Smooth muscle cell (in vitro differentiated cells): ENCODE data around the gene GRIN3B. TPM values are rescaled to one million over a fixed set of nuclear protein-coding genes. Genes with fewer than 3 reads are reported as not detected.

ENCODE experiments used
- DNase-seq: peaks from one replicate; lab custom pipeline; 2025; ENCODE audit not compliant: unreplicated experiment; lab: John Stamatoyannopoulos, UW
- H2AFZ ChIP-seq: fragments of 200-600 bp; sonication (generic); 2 replicates; pipeline ENCODE4 v1.6.0; 2016; ENCODE audit warnings: antibody characterized with exemption, low read depth, mild to moderate bottlenecking
- H3F3A ChIP-seq: fragments of 200-600 bp; sonication (generic); 2 replicates; pipeline ENCODE4 v1.6.0; 2017; ENCODE audit warnings: antibody characterized with exemption, low read depth
- H3K27ac ChIP-seq: fragments of 200-600 bp; sonication (generic); 2 replicates; pipeline ENCODE4 v1.5.1; 2016; ENCODE audit warnings: low read depth, mild to moderate bottlenecking
- H3K27me3 ChIP-seq: fragments of 200-600 bp; sonication (generic); 2 replicates; pipeline ENCODE4 v1.6.1; 2016; ENCODE audit warnings: low read depth, mild to moderate bottlenecking
- H3K36me3 ChIP-seq: fragments of 200-600 bp; sonication (generic); 2 replicates; pipeline ENCODE4 v1.5.1; 2016; ENCODE audit warnings: low read depth
- H3K4me1 ChIP-seq: fragments of 200-600 bp; sonication (generic); 2 replicates; pipeline ENCODE4 v1.5.1; 2016; ENCODE audit warnings: low read depth
- H3K4me2 ChIP-seq: fragments of 200-600 bp; sonication (generic); 2 replicates; pipeline ENCODE4 v1.6.0; 2016; ENCODE audit warnings: mild to moderate bottlenecking
- H3K4me3 ChIP-seq: fragments of 200-600 bp; sonication (generic); 2 replicates; pipeline ENCODE4 v1.5.1; 2016; ENCODE audit warnings: mild to moderate bottlenecking
- H3K79me2 ChIP-seq: fragments of 200-600 bp; sonication (generic); 2 replicates; pipeline ENCODE4 v1.6.0; 2016; ENCODE audit warnings: low read depth, mild to moderate bottlenecking
- H3K9ac ChIP-seq: fragments of 200-600 bp; sonication (generic); 2 replicates; pipeline ENCODE4 v1.6.0; 2016; ENCODE audit warnings: low read depth
- H3K9me3 ChIP-seq: fragments of 200-600 bp; sonication (generic); replicated peaks from 2 replicates; pipeline ENCODE4 v1.5.1; 2016; ENCODE audit warnings: low read depth
- H4K20me1 ChIP-seq: fragments of 200-600 bp; sonication (generic); 2 replicates; pipeline ENCODE4 v1.6.0; 2016; ENCODE audit warnings: low read depth
- WGBS: methylation state at CpG from one replicate; pipeline ENCODE4 v1.1.7; 2016; ENCODE audit warnings: low lambda C conversion rate; 5-methylcytosine and 5-hydroxymethylcytosine counted together
- polyA plus RNA-seq: library from polyadenylated mRNA; unstranded; fragments of >200 nt; fragmentation: Nextera tagmentation; extraction: Ambion mirVana; gene quantifications from 2 replicates; pipeline ENCODE4 v1.2.1, GENCODE V29; 2016
- total RNA-seq: library from RNA; depleted of rRNA; stranded (reverse); fragments of >200 nt; gene quantifications from 2 replicates; pipeline ENCODE4 v1.2.3, GENCODE V29; 2014
- TF ChIP-seq, protein P1 (sequence below): fragments of 200-600 bp; sonication (generic); IDR thresholded peaks from 2 replicates; pipeline ENCODE4 v1.5.1; 2017; ENCODE audit warnings: borderline replicate concordance, mild to moderate bottlenecking, antibody characterized with exemption; ENCODE audit not compliant: insufficient read depth, poor library complexity, severe bottlenecking

GRIN3B gene
- total and polyA plus RNA-seq, 2 experiments from 2014 or later, result 1.2 to 12.6 TPM

DNA sequence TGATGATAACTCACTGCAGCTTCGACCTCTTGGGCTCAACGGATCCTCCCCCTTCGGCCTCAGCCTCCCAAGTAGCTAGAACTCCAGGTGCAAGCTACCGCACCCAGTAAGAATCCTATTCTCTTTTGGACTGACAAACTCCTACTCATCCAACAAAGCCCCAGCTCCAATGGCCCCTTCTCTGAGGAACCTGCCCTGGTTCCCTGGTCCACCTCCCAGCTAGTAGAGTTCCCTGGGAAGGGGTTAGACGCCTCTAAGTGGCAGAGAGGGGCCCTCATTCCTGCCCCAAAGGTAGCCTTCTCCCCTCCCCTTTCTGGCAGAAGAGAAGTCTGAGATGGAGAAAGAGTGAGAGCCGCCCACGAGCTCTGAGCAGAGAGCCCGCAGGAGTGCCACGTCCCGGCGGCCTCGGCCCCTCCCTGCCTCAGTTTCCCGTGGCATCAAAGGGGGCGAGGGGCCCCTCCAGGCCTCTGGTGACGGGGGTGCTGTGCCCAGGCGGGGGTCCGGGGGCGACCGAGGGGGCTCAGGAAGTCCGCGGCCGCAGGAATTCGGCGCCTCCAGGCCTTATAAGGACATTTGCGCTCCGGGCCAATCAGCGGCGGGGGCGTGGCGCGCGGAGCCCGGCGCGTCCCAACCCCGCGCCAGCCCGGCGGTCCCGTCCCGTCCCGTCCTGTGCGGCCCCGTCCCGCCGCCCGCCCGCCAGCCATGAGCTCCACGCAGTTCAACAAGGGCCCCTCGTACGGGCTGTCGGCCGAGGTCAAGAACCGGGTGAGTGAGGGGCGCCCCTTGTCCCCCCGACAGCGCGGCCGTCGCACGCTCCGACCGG, 26.0 kb downstream of the GRIN3B start, which contains the start of gene CNN2:
TSS of gene CNN2 (plus strand) at position 649 of the 823 bp plus-strand sequence. CDS start at position 703, 54 bp downstream.
- no peaks in the 10 kb centered on the region for H3K36me3 ChIP-seq
- peaks cover 51% of the 10 kb centered on the region for H3K79me2 ChIP-seq
- WGBS, result 2% methylated on average over 48 of the region's 63 CpGs
- peak within 1 kb of the TSS; percentile 98 for H3K4me3 ChIP-seq
- H3F3A ChIP-seq, result peaks cover 15% of the 10 kb centered on the region
- no peaks in the 10 kb centered on the region for H3K9me3 ChIP-seq
- peak; percentile 43 for DNase-seq
- H4K20me1 ChIP-seq, result peaks cover 46% of the 10 kb centered on the region
- H2AFZ ChIP-seq, result peak within 1 kb of the TSS; percentile 91
- peak within 1 kb of the TSS; percentile 95 for H3K27ac ChIP-seq
- peaks cover 20% of the 10 kb centered on the region for H3K4me1 ChIP-seq
- peak within 1 kb of the TSS; percentile 99 for H3K4me2 ChIP-seq
- TF ChIP-seq, protein P1, sequence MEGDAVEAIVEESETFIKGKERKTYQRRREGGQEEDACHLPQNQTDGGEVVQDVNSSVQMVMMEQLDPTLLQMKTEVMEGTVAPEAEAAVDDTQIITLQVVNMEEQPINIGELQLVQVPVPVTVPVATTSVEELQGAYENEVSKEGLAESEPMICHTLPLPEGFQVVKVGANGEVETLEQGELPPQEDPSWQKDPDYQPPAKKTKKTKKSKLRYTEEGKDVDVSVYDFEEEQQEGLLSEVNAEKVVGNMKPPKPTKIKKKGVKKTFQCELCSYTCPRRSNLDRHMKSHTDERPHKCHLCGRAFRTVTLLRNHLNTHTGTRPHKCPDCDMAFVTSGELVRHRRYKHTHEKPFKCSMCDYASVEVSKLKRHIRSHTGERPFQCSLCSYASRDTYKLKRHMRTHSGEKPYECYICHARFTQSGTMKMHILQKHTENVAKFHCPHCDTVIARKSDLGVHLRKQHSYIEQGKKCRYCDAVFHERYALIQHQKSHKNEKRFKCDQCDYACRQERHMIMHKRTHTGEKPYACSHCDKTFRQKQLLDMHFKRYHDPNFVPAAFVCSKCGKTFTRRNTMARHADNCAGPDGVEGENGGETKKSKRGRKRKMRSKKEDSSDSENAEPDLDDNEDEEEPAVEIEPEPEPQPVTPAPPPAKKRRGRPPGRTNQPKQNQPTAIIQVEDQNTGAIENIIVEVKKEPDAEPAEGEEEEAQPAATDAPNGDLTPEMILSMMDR, result no peak
- peak within 1 kb of the TSS; percentile 90 for H3K9ac ChIP-seq
- no peaks in the 10 kb centered on the region for H3K27me3 ChIP-seq

GRCh38 chr19:1026783-1027649, 26.8 kb downstream of the GRIN3B start:
- WGBS, result 1% methylated on average over 35 of the region's 36 CpGs
- peaks cover 20% of the 10 kb centered on the region for H3K4me1 ChIP-seq
- peak overlapping the region; percentile 90 for H3K9ac ChIP-seq
- no peaks in the 10 kb centered on the region for H3K27me3 ChIP-seq
- H3K9me3 ChIP-seq, result no peaks in the 10 kb centered on the region
- H4K20me1 ChIP-seq, result peaks cover 53% of the 10 kb centered on the region
- no peak overlapping the region for H2AFZ ChIP-seq
- peak overlapping the region; percentile 99 for H3K4me2 ChIP-seq
- DNase-seq, result no peak
- H3K79me2 ChIP-seq, result peaks cover 58% of the 10 kb centered on the region
- H3K4me3 ChIP-seq, result peak overlapping the region; percentile 98
- H3K36me3 ChIP-seq, result no peaks in the 10 kb centered on the region
- peaks cover 11% of the 10 kb centered on the region for H3F3A ChIP-seq
- TF ChIP-seq, protein P1, result no peak
- H3K27ac ChIP-seq, result peak overlapping the region; percentile 95

DNA sequence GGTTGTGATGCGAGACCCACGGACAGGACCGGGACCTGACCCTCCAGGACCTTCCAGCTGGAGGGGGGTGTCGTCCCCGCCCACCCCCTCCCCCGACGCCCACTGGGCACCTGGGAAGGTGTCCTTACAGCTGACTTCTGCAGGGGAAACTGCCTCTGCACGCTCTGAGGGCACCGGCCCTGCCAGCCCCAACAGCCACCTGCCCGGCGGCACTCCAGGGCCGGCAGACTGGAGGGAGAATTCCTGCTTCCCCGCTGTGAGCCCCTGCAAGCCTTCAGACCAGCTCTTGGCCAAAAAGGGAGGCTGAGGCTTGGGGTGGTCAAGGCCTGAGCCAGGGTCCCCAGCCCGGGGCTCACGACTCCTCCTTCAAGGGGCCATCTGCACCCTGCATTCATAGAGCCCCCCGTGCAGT, 27.4 kb downstream of the GRIN3B start:
- no peaks in the 10 kb centered on the region for H3K36me3 ChIP-seq
- H3K27ac ChIP-seq, result peak overlapping the region; percentile 95
- H3F3A ChIP-seq, result peaks cover 5% of the 10 kb centered on the region
- H3K79me2 ChIP-seq, result peaks cover 64% of the 10 kb centered on the region
- peak overlapping the region; percentile 99 for H3K4me2 ChIP-seq
- no peak overlapping the region for H2AFZ ChIP-seq
- H3K9ac ChIP-seq, result peak overlapping the region; percentile 90
- no peak for DNase-seq
- TF ChIP-seq, protein P1, result no peak
- WGBS, result 6% methylated on average over 9 of the region's 16 CpGs
- peak overlapping the region; percentile 98 for H3K4me3 ChIP-seq
- H3K27me3 ChIP-seq, result no peaks in the 10 kb centered on the region
- peaks cover 20% of the 10 kb centered on the region for H3K4me1 ChIP-seq
- peaks cover 59% of the 10 kb centered on the region for H4K20me1 ChIP-seq
- H3K9me3 ChIP-seq, result no peaks in the 10 kb centered on the region
